Liver (tissue), 9 donors: ENCODE measurements around the gene RALGDS. TPM values are rescaled to one million over a fixed set of nuclear protein-coding genes. Genes with fewer than 3 reads are reported as not detected.

Experiments
- DNase-seq: peaks from one replicate; pipeline ENCODE4 v3.0.0-alpha.2; 2017; ENCODE audit warnings: low spot score
- H3K27ac ChIP-seq, 2 donors: one replicate each; pipeline ENCODE4 v1.7.0; 2013; ENCODE audit warnings: inconsistent platforms in 2 of 2, low read length in 2 of 2, control low read depth in 1 of 2, low read depth in 1 of 2, mild to moderate bottlenecking in 1 of 2
- H3K27me3 ChIP-seq, 4 donors: one replicate each; pipeline versions ENCODE4 v1.6.1 to v1.7.0; 2013; ENCODE audit warnings: low read length in 3 of 4, inconsistent platforms in 1 of 4, mild to moderate bottlenecking in 1 of 4, moderate library complexity in 1 of 4; ENCODE audit not compliant: control insufficient read depth in 4 of 4, insufficient read depth in 4 of 4
- H3K36me3 ChIP-seq, 4 donors: one replicate each; pipeline versions ENCODE4 v1.6.1 to v1.7.0; 2013; ENCODE audit warnings: low read length in 3 of 4, mild to moderate bottlenecking in 3 of 4, low read depth in 1 of 4, moderate library complexity in 1 of 4; ENCODE audit not compliant: control insufficient read depth in 4 of 4, insufficient read depth in 3 of 4
- H3K4me1 ChIP-seq, 4 donors: one replicate each; pipeline versions ENCODE4 v1.6.1 to v1.7.0; 2013; ENCODE audit warnings: low read length in 3 of 4, mild to moderate bottlenecking in 3 of 4, moderate library complexity in 1 of 4; ENCODE audit not compliant: control insufficient read depth in 4 of 4, insufficient read depth in 4 of 4
- H3K4me3 ChIP-seq, 3 donors: one replicate each; pipeline versions ENCODE4 v1.6.1 to v1.7.0; 2013; ENCODE audit warnings: low read length in 3 of 3, control low read depth in 1 of 3, low read depth in 1 of 3, mild to moderate bottlenecking in 1 of 3
- H3K9ac ChIP-seq, 2 donors: one replicate each; pipeline ENCODE4 v1.7.0; 2013; ENCODE audit warnings: low read length in 2 of 2, mild to moderate bottlenecking in 2 of 2, moderate library complexity in 2 of 2, control low read depth in 1 of 2, low read depth in 1 of 2
- H3K9me3 ChIP-seq, 4 donors: one replicate each; pipeline versions ENCODE4 v1.6.1 to v1.7.0; 2013; ENCODE audit warnings: low read length in 3 of 4; ENCODE audit not compliant: control insufficient read depth in 4 of 4
- ATF3 ChIP-seq: IDR thresholded peaks from 2 replicates; pipeline ENCODE4 v1.6.1; 2016; ENCODE audit warnings: antibody characterized with exemption
- CTCF ChIP-seq: fragments of 150-350 bp; IDR thresholded peaks from 2 replicates; pipeline ENCODE4 v1.5.1; 2017; ENCODE audit warnings: improper control_type of control experiment, low read depth, low read length; ENCODE audit not compliant: missing input control
- FOXA2 ChIP-seq: IDR thresholded peaks from 2 replicates; pipeline ENCODE4 v1.6.1; 2016; ENCODE audit warnings: antibody characterized with exemption
- GABPA ChIP-seq, 2 donors: IDR thresholded peaks in 1 of 2; conservative IDR thresholded peaks in 1 of 2; 2 replicates each; pipeline ENCODE4 v1.6.1; 2016; ENCODE audit warnings: antibody characterized with exemption in 2 of 2, mild to moderate bottlenecking in 1 of 2, moderate library complexity in 1 of 2
- HNF4G ChIP-seq: IDR thresholded peaks from 2 replicates; pipeline ENCODE4 v1.6.1; 2016; ENCODE audit warnings: antibody characterized with exemption
- MAX ChIP-seq: IDR thresholded peaks from 2 replicates; pipeline ENCODE4 v1.6.1; 2016; ENCODE audit warnings: antibody characterized with exemption
- RAD21 ChIP-seq, 2 donors: IDR thresholded peaks; 2 replicates each; pipeline ENCODE4 v1.6.1; 2016; ENCODE audit warnings: antibody characterized with exemption in 2 of 2, mild to moderate bottlenecking in 2 of 2
- REST ChIP-seq: IDR thresholded peaks from 2 replicates; pipeline ENCODE4 v1.6.1; 2016; ENCODE audit warnings: antibody characterized with exemption, mild to moderate bottlenecking
- RXRA ChIP-seq, 2 donors: IDR thresholded peaks; 2 replicates each; pipeline ENCODE4 v1.6.1; 2017 to 2018; ENCODE audit warnings: antibody characterized with exemption in 2 of 2, mild to moderate bottlenecking in 1 of 2
- SP1 ChIP-seq: IDR thresholded peaks from 2 replicates; pipeline ENCODE4 v1.6.1; 2018; ENCODE audit warnings: antibody characterized with exemption, mild to moderate bottlenecking
- TAF1 ChIP-seq: conservative IDR thresholded peaks from 2 replicates; pipeline ENCODE4 v1.6.1; 2016; ENCODE audit warnings: antibody characterized with exemption, mild to moderate bottlenecking
- WGBS: extraction: QIAGEN DNeasy Blood & Tissue Kit; methylation state at CpG from one replicate; pipeline ENCODE4 v1.1.7; 2013; 5-methylcytosine and 5-hydroxymethylcytosine counted together
- polyA plus RNA-seq, 2 donors: library from polyadenylated mRNA; stranded (reverse) in 1 of 2; unstranded in 1 of 2; fragments of 200-250 nt in 1 of 2; fragments of >200 nt in 1 of 2; fragmentation: Nextera tagmentation in 1 of 2; extraction: Ambion mirVana in 1 of 2; gene quantifications; one replicate each; pipeline versions ENCODE4 v1.2.1 to v1.2.3, GENCODE V29; 2013 to 2015
- total RNA-seq, 2 donors: library from RNA; depleted of rRNA; stranded (reverse); fragments of >200 nt; gene quantifications; one replicate each; pipeline ENCODE4 v1.2.3, GENCODE V29; 2014
- donor health status: healthy.
- donor health status: healthy.
- donor health status: healthy.
- donor health status: healthy.
- donor health status: healthy.

RALGDS gene
- total and polyA plus RNA-seq, 4 donors = 1.3 to 19.0 (median 7.3) TPM

GRCh38 chr9:133132174-133132573, 11.1 kb upstream of the RALGDS start (continued):
- TF ChIP-seq CTCF (no peak), FOXA2 (no peak)

- DNase-seq = no peak
- 94% methylated on average over 5 of the region's 5 CpGs for WGBS
- peaks cover 15 to 38% (median 27%) of the 10 kb centered on the region in 4 donors for H3K4me1 ChIP-seq
- no peaks in the 10 kb centered on the region for H3K36me3 ChIP-seq
- H3K27ac ChIP-seq = peak overlapping the region; percentile 0 to 36
- no peak for TF ChIP-seq MAX
- no peak for TF ChIP-seq TAF1
- TF ChIP-seq RAD21 (IDR thresholded peaks at IDR 0.05) = no peak
- no peak for TF ChIP-seq SP1
- TF ChIP-seq ATF3 = no peak
- TF ChIP-seq FOXA2 = no peak
- no peak for TF ChIP-seq RXRA (IDR thresholded peaks at IDR 0.05)
- H3K9ac ChIP-seq = no peak overlapping the region
- no peaks in the 10 kb centered on the region for H3K27me3 ChIP-seq
- H3K4me3 ChIP-seq = no peak overlapping the region
- H3K9me3 ChIP-seq = no peaks in the 10 kb centered on the region
Measured at GRCh38 chr9:133131506-133131905, 10.5 kb upstream of the RALGDS start.

GRCh38 chr9:133130685-133131244, 9.7 kb upstream of the RALGDS start:
- H3K27ac ChIP-seq = peak overlapping the region in 1 of 2 donors; percentile 14

More at GRCh38 chr9:133130685-133131244, 9.7 kb upstream of the RALGDS start:
- no peak for TF ChIP-seq CTCF
- no peak for TF ChIP-seq HNF4G
- no peak for TF ChIP-seq REST
- TF ChIP-seq GABPA (IDR thresholded peaks at IDR 0.05 in 1 of 2, conservative IDR thresholded peaks at IDR 0.05 in 1 of 2) = no peak
- no peak for DNase-seq
- Histone ChIP-seq H3K4me3 (no peak overlapping the region), H3K9ac (no peak overlapping the region), H3K36me3 (no peaks in the 10 kb centered on the region), H3K9me3 (no peaks in the 10 kb centered on the region), H3K27me3 (no peaks in the 10 kb centered on the region), H3K4me1 (peaks cover 17 to 44% (median 30%) of the 10 kb centered on the region in 4 donors)
- 81% methylated on average over 10 of the region's 10 CpGs for WGBS
